T follicular helper cell (primary cell): Measurements from ENCODE around the gene RASL12.
"Not testable (repeated sequence)": the region's sequence is repeated elsewhere in the genome, so short reads cannot be mapped to it uniquely, and the experiment has no call there.

ENCODE experiments used
- DNase-seq: peaks from one replicate; pipeline ENCODE4 v3.0.0-alpha.2; 2020; ENCODE audit warnings: low read depth

The RASL12 gene

DNA sequence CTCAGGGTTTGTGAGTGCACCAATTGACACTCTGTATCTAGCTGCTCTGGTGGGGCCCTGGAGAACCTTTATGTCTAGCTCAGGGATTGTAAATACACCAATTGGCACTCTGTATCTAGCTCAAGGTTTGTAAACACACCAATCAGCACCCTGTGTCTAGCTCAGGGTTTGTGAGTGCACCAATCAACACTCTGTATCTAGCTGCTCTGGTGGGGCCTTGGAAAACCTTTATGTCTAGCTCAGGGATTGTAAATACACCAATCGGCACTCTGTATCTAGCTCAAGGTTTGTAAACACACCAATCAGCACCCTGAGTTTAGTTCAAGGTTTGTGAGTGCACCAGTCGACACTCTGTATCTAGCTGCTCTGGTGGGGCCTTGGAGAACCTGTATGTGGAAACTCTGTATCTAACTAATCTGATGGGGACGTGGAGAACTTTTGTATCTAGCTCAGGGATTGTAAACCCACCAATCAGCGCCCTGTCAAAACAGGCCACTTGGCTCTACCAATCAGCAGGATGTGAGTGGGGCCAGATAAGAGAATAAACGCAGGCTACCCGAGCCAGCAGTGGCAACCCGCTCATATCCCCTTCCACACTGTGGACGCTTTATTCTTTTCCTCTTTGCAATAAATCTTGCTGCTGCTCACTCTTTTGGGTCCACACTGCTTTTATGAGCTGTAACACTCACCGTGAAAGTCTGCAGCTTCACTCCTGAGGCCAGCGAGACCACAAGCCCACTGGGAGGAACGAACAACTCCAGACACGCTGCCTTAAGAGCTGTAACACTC lies 8.0 kb upstream of the RASL12 start:
- DNase-seq, result not testable (repeated sequence)

DNA sequence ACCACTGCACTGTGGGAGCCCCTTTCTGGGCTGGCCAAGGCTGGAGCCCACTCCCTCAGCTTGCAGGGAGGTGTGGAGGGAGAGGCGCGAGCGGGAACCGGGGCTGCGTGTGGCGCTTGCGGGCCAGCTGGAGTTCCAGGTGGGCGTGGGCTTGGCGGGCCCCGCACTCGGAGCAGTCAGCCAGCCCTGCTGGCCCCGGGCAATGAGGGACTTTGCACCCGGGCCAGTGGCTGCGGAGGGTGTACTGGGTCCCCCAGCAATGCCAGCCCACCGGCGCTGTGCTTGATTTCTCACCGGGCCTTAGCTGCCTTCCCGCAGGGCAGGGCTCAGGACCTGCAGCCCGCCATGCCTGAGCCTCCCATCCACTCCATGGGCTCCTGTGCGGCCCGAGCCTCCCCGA lies 7.2 kb upstream of the RASL12 start:
- not testable (repeated sequence) for DNase-seq

DNA sequence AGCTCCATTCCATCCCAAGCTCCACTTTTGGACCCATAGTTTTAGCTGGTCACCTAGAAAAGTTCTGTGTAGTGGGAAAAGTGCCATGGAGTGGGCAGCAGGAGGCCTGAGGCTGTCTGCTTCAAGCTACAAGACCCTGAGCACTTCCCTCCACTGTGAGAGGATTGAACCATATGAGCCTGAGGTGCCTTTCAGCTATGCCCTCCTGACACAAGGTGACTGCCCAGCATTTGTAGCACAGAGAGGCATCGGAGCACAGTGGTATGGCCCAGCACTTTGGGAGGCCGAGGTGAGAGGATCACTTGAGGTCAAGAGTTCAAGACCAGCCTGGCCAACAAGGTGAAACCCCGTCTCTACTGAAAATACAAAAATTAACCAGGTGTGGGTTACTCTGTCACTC lies 4.8 kb upstream of the RASL12 start:
- no peak for DNase-seq

DNA sequence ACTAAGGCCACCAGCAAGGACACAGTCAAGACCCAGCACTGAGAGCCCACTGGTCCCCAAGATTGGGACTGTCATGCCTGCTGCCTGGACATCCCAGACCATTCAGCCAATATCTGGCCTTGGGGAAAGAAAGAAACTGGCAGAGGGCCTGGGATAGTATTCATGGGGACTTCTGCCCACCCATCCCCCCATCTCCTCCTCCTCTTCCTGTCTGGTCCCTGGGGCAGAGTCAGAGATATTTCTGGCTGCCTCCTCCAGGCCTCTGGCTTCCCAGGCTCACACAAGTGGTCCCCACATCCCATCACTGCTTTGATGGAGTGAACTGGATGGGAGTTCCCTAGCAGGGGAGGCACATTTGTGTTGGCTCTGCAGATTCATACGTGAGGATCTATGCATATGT lies 4.2 kb upstream of the RASL12 start:
- no peak for DNase-seq

DNA sequence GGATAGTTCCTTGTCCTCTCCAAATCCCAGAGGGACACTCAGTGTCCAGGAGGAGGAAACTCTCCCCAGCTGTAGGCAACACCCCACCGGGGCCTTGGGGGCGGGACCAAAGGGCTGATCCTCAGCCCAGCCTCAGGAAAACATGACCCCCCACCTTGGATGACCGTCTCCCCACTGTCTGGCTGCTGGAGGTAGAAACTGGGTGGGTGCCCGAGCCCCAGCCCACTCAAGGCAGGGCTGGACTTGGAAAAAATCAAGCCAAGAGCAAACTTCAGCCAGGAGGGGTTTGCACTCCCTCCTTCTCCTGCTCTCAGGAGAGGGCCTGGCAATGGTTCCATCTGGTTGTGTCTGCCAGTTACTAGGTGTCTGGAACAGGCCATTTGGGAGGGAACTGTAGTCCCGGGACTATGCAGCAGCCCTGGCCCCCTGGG lies 3.6 kb upstream of the RASL12 start:
- no peak for DNase-seq

DNA sequence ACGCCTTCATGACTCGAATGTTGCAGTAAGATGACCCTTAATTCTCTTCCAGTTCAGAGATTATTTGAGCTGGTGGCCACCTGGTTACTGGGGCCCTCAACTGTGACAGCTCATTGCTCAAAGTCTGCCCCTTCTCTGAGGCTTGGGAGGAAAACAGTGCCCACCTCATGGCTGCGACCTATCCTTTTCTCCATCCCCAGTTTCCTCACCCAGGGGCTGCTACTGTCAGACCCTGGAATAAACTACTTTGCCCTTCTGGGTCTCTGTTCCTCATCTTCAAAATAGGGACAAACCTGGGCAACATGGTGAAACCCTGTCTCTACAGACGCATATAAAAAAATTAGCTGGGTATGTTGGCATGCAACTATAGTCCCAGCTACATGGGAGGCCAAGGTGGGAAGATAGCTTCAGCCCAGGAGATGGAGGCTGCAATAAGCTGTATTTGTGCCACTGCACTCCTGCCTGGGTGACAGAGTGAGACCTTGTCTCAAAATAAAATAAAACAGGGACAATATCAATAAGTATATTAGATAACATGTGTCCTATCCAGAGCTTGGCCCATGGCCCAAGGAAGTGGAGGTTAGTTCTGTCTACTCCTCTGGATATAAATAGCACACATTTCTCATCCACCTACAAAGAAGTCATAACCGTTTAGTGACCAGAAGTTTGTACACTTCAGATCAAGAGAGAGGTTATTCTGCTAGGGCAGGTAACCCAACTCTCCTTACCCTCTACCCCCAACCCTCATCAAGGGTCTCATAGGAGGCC lies 2.2 kb upstream of the RASL12 start:
- DNase-seq, result no peak

DNA sequence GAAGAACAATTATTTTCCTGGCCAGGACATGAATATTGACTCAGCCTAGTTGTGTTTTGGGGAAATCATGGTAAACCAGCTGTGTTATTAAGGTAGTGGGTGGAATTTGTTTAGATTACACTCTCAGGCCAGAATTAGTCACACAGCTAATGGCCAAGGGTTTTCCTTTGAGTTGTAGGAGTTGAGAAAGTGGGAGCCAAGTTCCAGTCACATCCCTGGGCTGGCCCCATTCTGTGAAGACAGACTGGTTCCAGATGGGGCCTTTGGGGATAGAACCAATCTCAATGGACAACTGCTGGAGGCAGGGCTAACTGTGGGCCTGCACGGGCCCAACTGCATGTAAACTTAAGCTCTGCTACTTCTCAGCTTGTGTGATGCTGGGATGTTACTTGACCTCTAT lies 1.4 kb upstream of the RASL12 start:
- no peak for DNase-seq

DNA sequence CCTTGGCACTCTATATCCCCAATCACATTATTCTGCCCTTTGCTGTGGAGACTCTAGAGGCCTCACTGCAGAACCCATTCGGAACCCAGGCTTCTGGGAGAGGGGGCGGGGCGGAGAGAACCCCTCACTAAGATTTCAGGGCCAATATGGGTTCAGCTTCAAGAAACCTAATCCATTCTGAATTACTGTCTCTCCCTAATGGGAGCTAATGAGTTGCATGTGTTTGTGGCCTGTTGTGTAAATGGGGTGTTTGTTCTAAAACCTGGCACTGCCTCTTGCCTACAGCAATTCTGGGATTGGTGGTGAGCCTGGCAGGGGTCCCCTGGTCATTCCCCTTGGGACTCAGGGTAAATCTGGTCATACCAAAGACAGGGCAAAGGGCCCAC lies 605 bp upstream of the RASL12 start:
- DNase-seq, result no peak

DNA sequence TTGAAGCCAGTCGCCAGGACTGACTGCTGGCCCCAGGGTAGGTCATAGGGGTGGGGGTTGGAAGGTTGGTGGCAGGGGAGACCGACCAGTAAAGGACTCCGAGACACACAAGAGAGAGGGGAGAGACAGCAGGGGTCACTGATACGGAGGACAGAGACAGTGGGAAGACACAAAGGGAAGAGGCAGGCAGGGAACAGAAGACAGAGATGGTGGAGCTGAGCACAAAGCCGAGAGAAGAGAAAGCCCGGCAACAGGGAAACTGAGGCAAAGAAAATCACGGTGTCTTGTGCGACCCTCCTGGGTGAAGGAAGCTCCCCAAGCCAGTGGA lies 510 bp downstream of the RASL12 start:
- no peak for DNase-seq

DNA sequence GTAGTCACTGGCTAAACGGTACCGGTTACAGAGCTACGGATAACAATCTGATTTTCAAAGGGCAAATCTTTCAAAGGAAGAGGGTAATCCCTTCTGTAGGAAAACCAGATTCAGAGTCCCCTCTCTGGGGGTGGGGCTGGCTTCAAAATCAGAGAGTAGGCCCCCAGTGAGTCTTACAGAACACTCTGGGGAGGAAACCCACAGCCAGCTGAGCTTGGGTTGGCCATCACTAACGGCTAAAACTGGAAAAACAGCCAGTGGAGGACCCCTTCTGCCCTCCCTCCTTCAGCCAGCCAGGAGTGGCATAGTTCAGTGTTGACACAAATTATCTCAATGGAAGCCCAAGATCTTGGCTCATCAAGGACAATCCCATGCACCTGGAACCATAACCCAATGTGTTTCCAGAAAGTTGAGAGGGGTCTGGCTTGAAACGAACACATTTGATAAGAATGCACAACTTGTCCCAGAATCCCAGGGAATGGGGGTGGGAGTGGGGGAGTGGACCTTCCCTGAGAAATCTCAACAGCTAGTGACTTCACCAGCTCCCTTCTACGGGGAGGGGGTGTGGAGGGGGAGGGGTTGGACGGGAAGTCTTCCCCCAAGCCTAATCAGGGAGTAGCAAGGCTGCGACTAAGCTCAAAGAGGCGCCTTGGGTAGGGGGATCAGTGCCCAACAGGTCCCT lies 1.0 kb downstream of the RASL12 start:
- DNase-seq, result no peak

DNA sequence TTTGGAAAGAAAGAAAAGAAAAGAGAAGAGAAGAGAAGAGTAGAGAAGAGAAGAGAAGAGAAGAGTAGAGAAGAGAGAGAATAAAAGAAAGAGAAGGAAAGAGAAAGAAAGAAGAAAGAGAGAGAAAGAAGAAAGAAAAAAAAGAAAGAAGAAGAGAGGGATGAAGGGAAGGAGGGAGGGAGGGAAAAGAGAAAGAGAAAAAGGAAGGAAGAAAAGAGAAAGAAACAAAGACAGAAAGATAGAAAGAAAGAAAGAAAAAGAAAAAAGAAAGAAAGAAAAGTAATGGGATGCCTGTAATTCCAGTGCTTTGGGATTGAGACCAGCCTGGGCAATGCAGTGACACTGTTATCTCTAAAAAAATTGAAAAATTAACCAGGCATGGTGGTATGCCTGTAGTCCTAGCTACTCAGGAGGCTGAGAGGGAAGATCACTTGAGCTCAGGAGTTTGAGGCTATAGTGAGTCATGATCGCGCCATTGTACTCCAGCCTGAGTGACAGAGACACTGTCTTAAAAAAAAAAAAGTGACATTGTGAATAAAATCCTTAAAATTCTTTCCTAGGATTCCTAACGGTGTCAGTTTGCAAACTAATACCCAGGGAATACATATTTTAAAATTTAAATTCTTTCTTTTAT lies 1.7 kb downstream of the RASL12 start:
- no peak for DNase-seq

DNA sequence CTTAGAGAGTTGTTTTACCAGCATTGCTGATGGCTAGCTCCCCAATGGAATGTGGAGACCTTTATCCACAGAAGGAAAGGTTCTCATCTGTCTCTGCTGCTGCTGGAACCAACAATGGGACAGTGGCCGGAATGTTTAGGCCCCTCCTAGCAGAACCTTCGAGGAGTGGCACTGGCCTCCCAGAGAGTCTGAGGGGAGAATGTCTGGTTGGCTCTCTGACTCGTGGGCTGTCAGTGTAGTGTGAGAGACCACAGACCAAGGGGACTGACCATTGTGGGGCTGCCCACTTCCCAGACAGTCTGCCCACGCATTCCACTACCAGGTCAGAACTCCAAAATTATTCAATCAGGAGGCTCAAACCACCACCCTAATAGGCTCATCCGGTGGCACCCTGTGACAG lies 5.1 kb downstream of the RASL12 start:
- no peak for DNase-seq

DNA sequence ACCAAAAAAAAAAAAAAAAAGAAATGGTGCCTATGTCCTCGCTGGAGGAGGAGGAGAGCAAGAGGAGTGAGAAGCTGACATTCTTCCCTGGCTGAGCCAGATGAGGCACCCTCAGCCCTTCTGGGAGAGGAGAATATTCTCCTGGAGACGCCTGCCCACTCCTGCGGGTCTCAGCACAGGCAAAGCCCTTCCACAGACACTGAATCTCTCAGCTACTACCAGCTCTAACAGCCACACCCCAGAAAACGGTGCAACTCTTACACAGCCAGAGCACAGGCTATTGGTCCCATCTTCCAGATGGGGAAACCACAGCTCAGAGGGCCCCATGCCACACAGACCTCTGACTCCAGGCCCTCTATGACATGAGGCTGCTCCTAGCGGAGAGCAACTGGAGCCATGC lies 5.7 kb downstream of the RASL12 start:
- no peak for DNase-seq

DNA sequence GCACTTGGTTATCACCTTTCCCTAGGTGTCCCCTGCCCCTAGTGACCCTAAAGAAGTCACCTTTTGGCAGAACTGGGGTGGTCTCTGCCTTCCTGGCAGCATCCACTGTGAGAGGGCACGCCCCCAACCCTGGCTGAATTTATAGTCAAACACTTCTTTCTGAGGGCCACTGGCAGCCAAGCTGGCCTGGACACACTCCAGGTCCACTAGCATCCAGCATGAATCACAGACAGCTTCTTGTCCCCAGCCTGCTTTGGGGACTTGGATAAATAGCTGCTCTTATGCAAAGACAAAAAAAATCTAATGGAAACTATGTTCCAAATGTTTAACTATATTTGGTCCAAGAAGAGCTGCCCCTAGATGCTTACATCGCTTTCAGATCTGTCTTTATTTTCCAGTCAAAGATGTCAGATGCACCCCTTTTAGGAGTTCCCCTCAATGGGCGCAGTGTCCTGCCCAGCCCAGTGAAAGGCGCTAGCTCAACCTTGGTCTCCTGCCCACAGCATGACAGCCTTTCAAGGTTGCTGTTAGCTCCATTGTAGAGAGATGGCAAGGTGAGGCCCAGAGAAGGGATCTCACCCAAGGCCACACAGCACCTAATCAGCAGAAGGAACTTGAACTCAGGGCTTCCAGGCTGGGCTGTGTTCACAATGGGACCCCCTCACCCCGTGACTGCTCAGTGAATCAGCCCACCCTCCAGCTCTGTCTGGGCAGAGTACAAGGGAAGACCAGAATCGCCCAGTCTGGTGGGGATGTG lies 7.0 kb downstream of the RASL12 start:
- no peak for DNase-seq

DNA sequence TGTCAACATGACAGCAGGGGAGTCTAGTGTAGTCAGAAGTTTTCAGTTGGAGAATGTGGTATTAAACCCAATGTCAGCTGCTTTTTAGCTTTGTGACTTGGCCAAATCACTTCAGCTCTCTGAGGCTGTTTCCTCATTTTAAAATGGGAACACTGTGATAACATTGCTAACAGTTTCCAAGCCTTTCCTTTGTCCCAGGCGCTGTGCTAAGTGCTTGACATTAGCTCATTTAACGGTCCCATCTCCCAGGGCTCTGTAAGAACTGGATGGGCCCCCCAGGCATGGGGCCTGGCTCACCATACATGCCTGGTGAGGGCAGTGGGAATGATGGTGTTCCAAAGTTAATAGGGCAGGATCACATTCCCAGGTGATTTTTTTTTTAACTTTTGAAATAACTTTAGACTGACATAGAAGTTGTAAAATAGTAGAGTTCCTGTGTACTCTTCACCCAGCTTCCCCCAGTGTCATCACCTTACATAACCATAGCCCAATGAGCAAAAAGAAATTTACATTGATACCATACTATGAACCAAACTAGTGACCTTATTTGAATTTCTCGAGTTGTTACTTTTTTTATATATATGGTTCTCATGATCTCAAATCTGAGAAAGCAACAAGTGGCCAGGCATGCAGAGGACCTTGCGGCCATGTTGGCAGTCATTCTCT lies 7.7 kb downstream of the RASL12 start:
- no peak for DNase-seq

DNA sequence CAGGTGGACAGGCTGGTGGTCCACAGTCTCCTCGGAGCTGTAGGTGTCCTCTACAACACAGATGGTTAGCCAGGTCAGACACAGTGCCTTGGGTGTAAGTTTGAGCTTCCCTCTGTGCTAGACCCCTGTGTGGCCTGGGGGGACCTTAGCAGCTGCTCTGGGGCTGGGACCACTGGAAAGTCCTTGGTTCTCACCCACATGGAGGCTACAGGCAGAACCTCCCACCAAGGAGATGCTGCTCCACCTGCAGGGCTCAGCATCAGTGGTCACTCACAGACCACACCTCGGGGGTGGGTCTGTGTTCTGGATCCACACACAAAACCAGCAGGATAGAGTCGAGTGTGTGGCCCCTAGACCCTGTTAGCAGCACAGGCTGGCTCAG lies 8.4 kb downstream of the RASL12 start:
- DNase-seq, result no peak

DNA sequence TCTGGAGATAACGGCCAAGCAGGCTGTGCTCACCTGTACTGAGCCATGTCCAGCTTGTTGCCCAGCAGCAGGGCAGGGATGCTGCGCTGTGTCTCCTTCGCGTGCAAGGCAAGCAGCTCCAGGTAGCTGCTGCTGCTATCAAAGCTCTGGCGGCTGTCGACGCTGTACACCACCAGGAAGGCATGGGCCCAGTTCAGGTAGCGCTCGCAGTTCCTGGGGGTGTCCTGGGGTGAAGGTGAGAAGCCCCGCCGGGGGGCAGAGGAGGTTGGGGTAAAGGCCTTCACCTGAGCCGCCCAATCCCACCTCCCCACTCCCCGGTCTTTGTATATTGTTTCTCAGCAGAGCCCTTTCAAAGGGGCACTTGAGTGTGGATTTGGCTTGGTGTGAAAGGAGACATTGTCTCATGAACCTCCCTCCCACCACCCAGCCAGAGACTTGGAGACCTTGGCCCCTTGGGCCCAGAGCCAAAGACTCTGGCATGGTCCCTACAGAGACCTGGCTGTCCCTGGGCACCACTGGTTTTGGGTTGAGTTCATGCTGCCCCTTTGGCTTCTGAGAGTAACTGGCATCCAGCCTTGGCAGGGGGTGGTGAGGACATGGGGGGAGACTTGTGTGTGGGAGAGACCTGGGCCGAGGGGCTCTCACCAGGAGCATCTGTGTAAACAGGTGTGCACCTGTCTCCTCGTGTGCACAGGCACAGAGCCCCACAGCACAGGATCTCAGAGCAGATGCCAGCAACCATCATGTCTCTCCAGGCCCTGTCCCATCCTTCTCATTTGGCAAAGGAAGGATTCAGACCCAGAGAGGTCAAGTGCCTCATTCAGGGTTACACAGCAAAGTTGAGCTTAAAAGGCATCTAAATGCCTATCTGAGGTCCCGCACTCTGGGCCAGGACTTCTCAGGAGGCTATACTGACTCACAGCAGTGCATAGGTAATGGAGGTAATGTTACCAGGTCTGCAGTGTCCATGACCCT lies 9.1 kb downstream of the RASL12 start:
- DNase-seq, result no peak

DNA sequence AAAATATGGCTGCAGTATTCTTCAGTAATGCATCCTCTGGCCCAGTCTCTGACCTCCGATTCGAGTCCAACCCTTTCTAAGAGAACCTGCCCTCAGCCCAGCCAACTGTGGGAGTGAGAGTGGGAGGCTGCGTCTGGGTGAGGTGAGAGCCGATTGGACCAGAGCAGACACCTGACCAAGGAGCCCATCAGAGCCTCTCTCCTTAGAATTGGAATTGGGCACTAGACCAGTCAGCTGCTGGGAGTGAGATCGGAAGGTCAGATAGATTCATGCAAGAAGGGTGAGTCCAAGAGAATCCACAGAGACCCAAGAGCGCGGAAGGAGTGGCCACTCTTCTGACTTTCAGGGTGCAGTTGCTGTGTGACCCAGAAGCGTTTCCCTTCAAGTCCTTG lies 10.2 kb downstream of the RASL12 start:
- no peak for DNase-seq

DNA sequence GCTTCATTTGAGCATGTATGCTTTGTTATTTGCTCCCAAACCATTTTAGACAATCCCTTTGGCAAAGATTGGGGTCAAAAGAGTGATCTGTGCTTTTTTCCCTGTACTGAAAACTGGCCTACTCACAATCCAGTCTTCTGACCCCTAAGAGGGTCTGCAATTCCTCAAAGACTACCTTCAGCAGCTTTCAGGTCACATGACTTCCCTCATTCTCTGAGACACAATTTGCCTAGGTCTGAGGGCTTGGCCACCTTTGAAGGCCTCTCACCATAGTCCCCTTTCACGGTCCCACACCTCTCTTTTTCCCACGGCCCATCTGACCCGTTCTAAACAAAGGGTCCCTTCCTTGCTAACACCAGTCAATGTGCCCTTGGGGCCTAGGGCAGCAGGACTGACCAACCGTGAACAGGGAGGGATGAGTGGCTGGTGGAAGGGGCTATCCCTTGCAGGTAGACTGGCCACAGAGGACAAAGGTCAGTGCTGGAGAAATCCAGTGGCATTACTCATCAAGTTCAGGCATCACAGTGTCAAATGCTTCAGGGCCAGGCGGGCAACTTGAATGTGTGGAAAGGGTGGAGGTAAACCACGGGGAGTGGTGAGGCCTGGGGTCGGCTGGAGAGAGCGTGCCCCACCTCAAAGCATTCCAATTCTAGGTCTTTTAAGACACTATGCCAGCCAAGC lies 10.8 kb downstream of the RASL12 start:
- no peak for DNase-seq

DNA sequence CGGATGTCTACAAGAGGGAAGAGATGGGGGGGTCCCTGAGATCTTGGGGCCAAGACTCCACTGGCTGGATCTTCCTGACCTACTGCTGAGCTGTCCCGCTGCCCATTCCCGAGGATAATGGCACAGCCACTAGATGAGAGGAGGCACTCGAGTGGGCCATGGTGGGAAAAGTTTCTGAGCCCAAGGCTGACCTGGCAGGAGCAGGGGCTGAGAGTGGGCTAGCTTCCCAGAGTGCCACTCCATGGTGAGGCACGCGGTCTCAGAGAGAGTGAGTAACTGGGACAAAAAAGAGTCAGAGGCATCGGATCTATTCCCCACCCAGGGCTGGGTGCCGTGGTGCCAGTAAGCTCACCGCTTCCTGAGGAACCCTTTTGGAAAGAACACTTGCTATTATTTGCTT lies 11.7 kb downstream of the RASL12 start:
- DNase-seq, result no peak
